Measurements from ENCODE around the gene AUTS2.

The AUTS2 gene

GRCh38 chr7:70762696-70763095, 1164.4 kb downstream of the AUTS2 start:
- TF ChIP-seq CTCF (IDR thresholded peaks at IDR 0.05; ENCODE audit: control insufficient read depth, extremely low read depth, insufficient read depth), result no peak
- no peak overlapping the region for H3K4me3 ChIP-seq (ENCODE audit: low read depth, low read length)
- DNase-seq (ENCODE audit: low read depth), result no peak

GRCh38 chr7:70763961-70764691, 1165.9 kb downstream of the AUTS2 start:
- H3K4me3 ChIP-seq (ENCODE audit: low read depth, low read length), result no peak overlapping the region
- TF ChIP-seq CTCF (IDR thresholded peaks at IDR 0.05; ENCODE audit: control insufficient read depth, extremely low read depth, insufficient read depth), result no peak
- DNase-seq (ENCODE audit: low read depth), result no peak

- TF ChIP-seq CTCF (IDR thresholded peaks at IDR 0.05; ENCODE audit: control insufficient read depth, extremely low read depth, insufficient read depth), result no peak
- H3K4me3 ChIP-seq (ENCODE audit: low read depth, low read length), result no peak overlapping the region
- no peak for DNase-seq (ENCODE audit: low read depth)
Observed at GRCh38 chr7:70764701-70765208, 1166.5 kb downstream of the AUTS2 start.

- no peak overlapping the region for H3K4me3 ChIP-seq (ENCODE audit: low read depth, low read length)
- no peak for TF ChIP-seq CTCF (IDR thresholded peaks at IDR 0.05; ENCODE audit: control insufficient read depth, extremely low read depth, insufficient read depth)
- DNase-seq (ENCODE audit: low read depth), result no peak
Observed at GRCh38 chr7:70765651-70766050, 1167.4 kb downstream of the AUTS2 start.

GRCh38 chr7:70766109-70766508, 1167.8 kb downstream of the AUTS2 start:
- TF ChIP-seq CTCF (IDR thresholded peaks at IDR 0.05; ENCODE audit: control insufficient read depth, extremely low read depth, insufficient read depth), result no peak
- H3K4me3 ChIP-seq (ENCODE audit: low read depth, low read length), result no peak overlapping the region
- DNase-seq (ENCODE audit: low read depth), result no peak

GRCh38 chr7:70766694-70767093, 1168.4 kb downstream of the AUTS2 start:
- TF ChIP-seq CTCF (IDR thresholded peaks at IDR 0.05; ENCODE audit: control insufficient read depth, extremely low read depth, insufficient read depth), result no peak
- DNase-seq (ENCODE audit: low read depth), result no peak
- no peak overlapping the region for H3K4me3 ChIP-seq (ENCODE audit: low read depth, low read length)

GRCh38 chr7:70770154-70770553, 1171.9 kb downstream of the AUTS2 start:
- TF ChIP-seq CTCF (IDR thresholded peaks at IDR 0.05; ENCODE audit: control insufficient read depth, extremely low read depth, insufficient read depth), result no peak
- no peak overlapping the region for H3K4me3 ChIP-seq (ENCODE audit: low read depth, low read length)
- no peak for DNase-seq (ENCODE audit: low read depth)

Measured in LNCaP clone FGC (cell line).